Adrenal gland (tissue), 5 donors: ENCODE results near the gene GPR146.

ENCODE experiments used
- POLR2A ChIP-seq, 2 donors: fragments of 450-650 bp; IDR thresholded peaks; one replicate each; pipeline ENCODE4 v1.6.1; 2017; ENCODE audit warnings: antibody characterized with exemption in 2 of 2, mild to moderate bottlenecking in 2 of 2, moderate library complexity in 1 of 2
- TF ChIP-seq, protein P1 (sequence below), 6 experiments: fragments of 450-650 bp in 4 of 6; fragments of 200-600 bp in 2 of 6; sonication (generic) in 1 of 6; IDR thresholded peaks; 1 replicate in 5 of 6; 2 replicates in 1 of 6; pipeline versions ENCODE4 v1.5.1 to v1.8.0; 2016 to 2021; ENCODE audit warnings: antibody characterized with exemption in 6 of 6, mild to moderate bottlenecking in 2 of 6, moderate library complexity in 1 of 6
- donor health status: DM: no; HTN: no; CAD: no.

DNA sequence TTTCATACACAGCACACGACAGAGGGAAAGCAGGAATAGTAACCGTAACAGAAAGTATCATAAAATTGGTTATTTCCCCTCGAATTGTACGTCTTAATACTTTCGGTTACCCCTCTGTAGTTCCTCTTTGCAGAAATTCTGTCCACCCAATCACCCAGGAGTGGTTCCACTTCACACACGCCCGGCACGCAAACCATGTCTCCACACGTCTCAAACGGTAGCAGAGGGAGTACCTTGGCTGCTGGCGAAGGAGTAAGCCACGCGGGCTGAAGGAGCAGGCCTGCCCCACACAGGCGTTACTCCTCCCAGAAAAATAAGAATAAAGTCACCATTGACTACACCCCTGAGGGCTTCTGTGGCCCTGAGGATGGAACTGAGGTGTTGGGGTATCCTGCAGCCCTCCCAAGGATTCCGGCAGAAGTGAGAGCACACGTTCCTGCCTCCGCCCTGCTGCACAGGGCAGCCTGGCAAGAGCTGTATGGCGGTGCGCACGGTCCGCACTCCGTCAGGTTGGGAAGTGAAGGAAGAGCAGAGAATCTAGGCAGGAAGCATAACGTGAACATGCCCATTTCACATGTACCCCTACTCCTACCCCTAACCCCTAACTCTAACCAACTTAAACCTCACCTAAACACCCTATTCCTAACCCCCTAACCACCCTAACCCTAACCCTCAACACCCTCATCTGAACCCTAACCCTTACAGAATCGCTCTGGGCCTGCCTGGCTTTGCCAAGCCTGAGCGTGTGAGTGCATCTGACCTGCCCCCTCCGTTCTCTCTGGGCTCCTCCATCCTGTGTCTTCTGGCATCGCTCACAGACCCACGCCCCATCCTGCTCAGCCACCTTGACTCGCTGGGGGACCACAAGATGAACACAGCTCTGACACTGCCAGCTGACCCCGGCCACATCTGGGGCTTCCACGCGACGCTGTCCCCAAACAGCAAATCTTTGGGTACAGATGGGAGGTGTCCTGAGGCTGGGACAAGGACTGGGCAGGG is 18.2 kb downstream of the GPR146 start:
- TF ChIP-seq POLR2A (IDR thresholded peaks at IDR 0.05), result no peak
- TF ChIP-seq, protein P1, sequence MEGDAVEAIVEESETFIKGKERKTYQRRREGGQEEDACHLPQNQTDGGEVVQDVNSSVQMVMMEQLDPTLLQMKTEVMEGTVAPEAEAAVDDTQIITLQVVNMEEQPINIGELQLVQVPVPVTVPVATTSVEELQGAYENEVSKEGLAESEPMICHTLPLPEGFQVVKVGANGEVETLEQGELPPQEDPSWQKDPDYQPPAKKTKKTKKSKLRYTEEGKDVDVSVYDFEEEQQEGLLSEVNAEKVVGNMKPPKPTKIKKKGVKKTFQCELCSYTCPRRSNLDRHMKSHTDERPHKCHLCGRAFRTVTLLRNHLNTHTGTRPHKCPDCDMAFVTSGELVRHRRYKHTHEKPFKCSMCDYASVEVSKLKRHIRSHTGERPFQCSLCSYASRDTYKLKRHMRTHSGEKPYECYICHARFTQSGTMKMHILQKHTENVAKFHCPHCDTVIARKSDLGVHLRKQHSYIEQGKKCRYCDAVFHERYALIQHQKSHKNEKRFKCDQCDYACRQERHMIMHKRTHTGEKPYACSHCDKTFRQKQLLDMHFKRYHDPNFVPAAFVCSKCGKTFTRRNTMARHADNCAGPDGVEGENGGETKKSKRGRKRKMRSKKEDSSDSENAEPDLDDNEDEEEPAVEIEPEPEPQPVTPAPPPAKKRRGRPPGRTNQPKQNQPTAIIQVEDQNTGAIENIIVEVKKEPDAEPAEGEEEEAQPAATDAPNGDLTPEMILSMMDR (IDR thresholded peaks at IDR 0.05), result no peak
